HEK293T (cell line): ENCODE results near the gene SLC10A7.

Source experiments
- CTCF ChIA-PET: fragments of 350-600 bp; formaldehyde crosslinking; extraction: SDS; loops from one replicate; lab custom pipeline; 2021; ENCODE audit warnings: antibody characterized with exemption, inconsistent platforms; lab: Yijun Ruan, JAX
- POLR2A ChIA-PET: fragments of 350-600 bp; formaldehyde crosslinking; extraction: SDS; loops from one replicate; lab custom pipeline; 2020; ENCODE audit warnings: antibody characterized with exemption, inconsistent platforms; lab: Yijun Ruan, JAX
- DNase-seq: peaks from one replicate; pipeline ENCODE4 v3.0.0; 2012; ENCODE audit warnings: mixed read lengths; ENCODE audit errors: extremely low spot score
- ARNT ChIP-seq: fragments of 450-650 bp; IDR thresholded peaks from 2 replicates; pipeline ENCODE4 v1.6.1; 2017; ENCODE audit warnings: mild to moderate bottlenecking
- BHLHE40 ChIP-seq: fragments of 450-650 bp; IDR thresholded peaks from 2 replicates; pipeline ENCODE4 v1.6.1; 2016; ENCODE audit warnings: mild to moderate bottlenecking, moderate library complexity, borderline replicate concordance
- CTBP1 ChIP-seq: fragments of 450-650 bp; IDR thresholded peaks from 2 replicates; pipeline ENCODE4 v1.6.1; 2016; ENCODE audit warnings: borderline replicate concordance
- ELF4 ChIP-seq: fragments of 450-650 bp; IDR thresholded peaks from 2 replicates; pipeline ENCODE4 v1.6.1; 2017; ENCODE audit warnings: antibody characterized with exemption
- FOXA1 ChIP-seq: fragments of 450-650 bp; IDR thresholded peaks from 2 replicates; pipeline ENCODE4 v1.6.1; 2016; ENCODE audit warnings: mild to moderate bottlenecking
- FOXK2 ChIP-seq: fragments of 450-650 bp; IDR thresholded peaks from 2 replicates; pipeline ENCODE4 v1.6.1; 2016; ENCODE audit warnings: mild to moderate bottlenecking
- FOXM1 ChIP-seq: fragments of 450-650 bp; IDR thresholded peaks from 2 replicates; pipeline ENCODE4 v1.6.1; 2017; ENCODE audit warnings: mild to moderate bottlenecking, borderline replicate concordance
- HDGF ChIP-seq: fragments of 450-650 bp; IDR thresholded peaks from 2 replicates; pipeline ENCODE4 v1.6.1; 2017; ENCODE audit warnings: antibody characterized with exemption, borderline replicate concordance
- L3MBTL2 ChIP-seq: fragments of 450-650 bp; conservative IDR thresholded peaks from 2 replicates; pipeline ENCODE4 v1.6.1; 2016; ENCODE audit warnings: mild to moderate bottlenecking
- LEF1 ChIP-seq: fragments of 450-650 bp; IDR thresholded peaks from 2 replicates; pipeline ENCODE4 v1.6.1; 2017; ENCODE audit warnings: mild to moderate bottlenecking, borderline replicate concordance
- NFRKB ChIP-seq: fragments of 450-650 bp; IDR thresholded peaks from 2 replicates; pipeline ENCODE4 v1.6.1; 2016; ENCODE audit warnings: mild to moderate bottlenecking, moderate library complexity
- PKNOX1 ChIP-seq: fragments of 450-650 bp; IDR thresholded peaks from 2 replicates; pipeline ENCODE4 v1.6.1; 2016
- SP1 ChIP-seq: fragments of 450-650 bp; IDR thresholded peaks from 2 replicates; pipeline ENCODE4 v1.6.1; 2017
- SUZ12 ChIP-seq: fragments of 450-650 bp; IDR thresholded peaks from 2 replicates; pipeline ENCODE4 v1.6.1; 2016; ENCODE audit warnings: mild to moderate bottlenecking
- TARDBP ChIP-seq: fragments of 450-650 bp; IDR thresholded peaks from 2 replicates; pipeline ENCODE4 v1.6.1; 2016
- ZNF384 ChIP-seq: fragments of 450-650 bp; IDR thresholded peaks from 2 replicates; pipeline ENCODE4 v1.6.1; 2016

Gene SLC10A7

GRCh38 chr4:146308951-146309350 lies 212.8 kb downstream of the SLC10A7 start:
- POLR2A ChIA-PET = no interaction called here
- CTCF ChIA-PET = no interaction called here
- no peak for DNase-seq
- TF ChIP-seq FOXM1 = no peak
- TF ChIP-seq BHLHE40 = no peak
- TF ChIP-seq ZNF384 = no peak
- TF ChIP-seq FOXA1 = no peak
- TF ChIP-seq ARNT = no peak
- no peak for TF ChIP-seq NFRKB
- no peak for TF ChIP-seq PKNOX1
- TF ChIP-seq SUZ12 = no peak
- no peak for TF ChIP-seq LEF1
- TF ChIP-seq SP1 = no peak
- no peak for TF ChIP-seq CTBP1
- TF ChIP-seq L3MBTL2 = no peak
- no peak for TF ChIP-seq HDGF
- no peak for TF ChIP-seq TARDBP
- no peak for TF ChIP-seq FOXK2
- no peak for TF ChIP-seq ELF4

GRCh38 chr4:146302822-146303221 lies 218.9 kb downstream of the SLC10A7 start:
- TF ChIP-seq HDGF (no peak), BHLHE40 (no peak), LEF1 (no peak), FOXM1 (no peak)
- POLR2A ChIA-PET = no interaction called here
- DNase-seq = no peak
- CTCF ChIA-PET = no interaction called here

GRCh38 chr4:146299607-146300006 lies 222.1 kb downstream of the SLC10A7 start:
- TF ChIP-seq FOXM1 (no peak), PKNOX1 (no peak), HDGF (no peak), CTBP1 (no peak), NFRKB (no peak), FOXA1 (no peak), SUZ12 (no peak)
- POLR2A ChIA-PET = no interaction called here
- CTCF ChIA-PET = interaction anchor here (0.6 kb wide), 1 partner anchor 26 kb away, joined by 3 read pairs; no protein-coding TSS in a partner anchor
- no peak for DNase-seq

GRCh38 chr4:146294776-146295175 lies 227.0 kb downstream of the SLC10A7 start:
- no peak for TF ChIP-seq PKNOX1
- no peak for TF ChIP-seq ELF4
- no peak for TF ChIP-seq TARDBP
- TF ChIP-seq SUZ12 = no peak
- TF ChIP-seq FOXK2 = no peak
- TF ChIP-seq SP1 = no peak
- TF ChIP-seq FOXA1 = no peak
- TF ChIP-seq BHLHE40 = no peak
- TF ChIP-seq ARNT = no peak
- no peak for TF ChIP-seq L3MBTL2
- no peak for TF ChIP-seq HDGF
- TF ChIP-seq FOXM1 = no peak
- no peak for TF ChIP-seq CTBP1

GRCh38 chr4:146292508-146292907 lies 229.2 kb downstream of the SLC10A7 start:
- ChIA-PET CTCF (interaction anchor here (0.6 kb wide), 1 partner anchor 435 kb away, joined by 3 read pairs; no protein-coding TSS in a partner anchor), POLR2A (no interaction called here)
- DNase-seq = no peak
- no peak for TF ChIP-seq NFRKB
- no peak for TF ChIP-seq ARNT
- no peak for TF ChIP-seq FOXA1
- no peak for TF ChIP-seq PKNOX1
- no peak for TF ChIP-seq FOXK2
- TF ChIP-seq HDGF = no peak
- TF ChIP-seq ZNF384 = no peak
- no peak for TF ChIP-seq TARDBP
- no peak for TF ChIP-seq SP1
- TF ChIP-seq FOXM1 = no peak
- no peak for TF ChIP-seq ELF4
- no peak for TF ChIP-seq CTBP1
- no peak for TF ChIP-seq SUZ12
- TF ChIP-seq BHLHE40 = no peak
- no peak for TF ChIP-seq L3MBTL2
- no peak for TF ChIP-seq LEF1

More at GRCh38 chr4:146294776-146295175, 227.0 kb downstream of the SLC10A7 start:
- CTCF ChIA-PET = no interaction called here
- DNase-seq = no peak
- POLR2A ChIA-PET = no interaction called here

- ChIA-PET POLR2A (no interaction called here), CTCF (interaction anchor here (0.9 kb wide), 1 partner anchor 9 kb away, joined by 3 read pairs; no protein-coding TSS in a partner anchor)
- DNase-seq = peak; percentile 13
- TF ChIP-seq TARDBP = no peak
- no peak for TF ChIP-seq ZNF384
- TF ChIP-seq ELF4 = no peak
- TF ChIP-seq LEF1 = no peak
- TF ChIP-seq FOXA1 = no peak
- no peak for TF ChIP-seq HDGF
- no peak for TF ChIP-seq SUZ12
- TF ChIP-seq FOXK2 = no peak
- TF ChIP-seq ARNT = no peak
- TF ChIP-seq NFRKB = no peak
- TF ChIP-seq CTBP1 = no peak
- TF ChIP-seq PKNOX1 = no peak
- no peak for TF ChIP-seq L3MBTL2
- TF ChIP-seq SP1 = no peak
- no peak for TF ChIP-seq FOXM1
- TF ChIP-seq BHLHE40 = no peak
These were observed 230.4 kb downstream of the SLC10A7 start for GRCh38 chr4:146291313-146291712.
